ENCODE measurements around the gene KRTDAP.

Gene KRTDAP

DNA sequence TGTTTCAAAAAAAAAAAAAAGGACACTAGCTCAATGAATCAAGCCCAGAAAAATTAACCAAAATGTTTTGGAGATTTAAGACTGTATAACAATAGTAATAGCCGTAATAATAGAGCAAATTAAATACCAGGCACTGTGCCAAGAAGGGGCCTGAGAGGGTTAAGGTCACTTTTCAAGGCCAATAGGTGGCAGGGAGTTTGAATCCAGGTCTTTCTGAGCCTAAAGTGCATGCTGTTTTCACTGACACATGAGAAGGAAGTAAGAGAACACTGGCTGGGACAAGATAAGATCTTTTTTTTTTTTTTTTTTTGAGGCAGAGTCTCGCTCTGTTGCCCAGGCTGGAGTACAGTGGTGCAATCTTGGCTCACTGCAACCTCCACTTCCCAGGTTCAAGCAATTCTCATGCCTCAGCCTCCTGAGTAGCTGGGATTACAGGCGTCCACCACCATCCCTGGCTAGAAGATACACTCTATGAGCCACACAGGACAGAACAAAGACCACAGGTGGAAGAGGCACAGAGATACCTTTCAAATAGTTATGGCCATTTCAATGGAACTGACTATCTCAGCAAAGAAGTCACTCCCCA is 34.6 kb downstream of the KRTDAP start:
- DNase-seq (ENCODE audit: low read depth), result no peak
- TF ChIP-seq, protein P1, sequence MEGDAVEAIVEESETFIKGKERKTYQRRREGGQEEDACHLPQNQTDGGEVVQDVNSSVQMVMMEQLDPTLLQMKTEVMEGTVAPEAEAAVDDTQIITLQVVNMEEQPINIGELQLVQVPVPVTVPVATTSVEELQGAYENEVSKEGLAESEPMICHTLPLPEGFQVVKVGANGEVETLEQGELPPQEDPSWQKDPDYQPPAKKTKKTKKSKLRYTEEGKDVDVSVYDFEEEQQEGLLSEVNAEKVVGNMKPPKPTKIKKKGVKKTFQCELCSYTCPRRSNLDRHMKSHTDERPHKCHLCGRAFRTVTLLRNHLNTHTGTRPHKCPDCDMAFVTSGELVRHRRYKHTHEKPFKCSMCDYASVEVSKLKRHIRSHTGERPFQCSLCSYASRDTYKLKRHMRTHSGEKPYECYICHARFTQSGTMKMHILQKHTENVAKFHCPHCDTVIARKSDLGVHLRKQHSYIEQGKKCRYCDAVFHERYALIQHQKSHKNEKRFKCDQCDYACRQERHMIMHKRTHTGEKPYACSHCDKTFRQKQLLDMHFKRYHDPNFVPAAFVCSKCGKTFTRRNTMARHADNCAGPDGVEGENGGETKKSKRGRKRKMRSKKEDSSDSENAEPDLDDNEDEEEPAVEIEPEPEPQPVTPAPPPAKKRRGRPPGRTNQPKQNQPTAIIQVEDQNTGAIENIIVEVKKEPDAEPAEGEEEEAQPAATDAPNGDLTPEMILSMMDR (IDR thresholded peaks at IDR 0.05; ENCODE audit: control insufficient read depth, insufficient read depth, low read depth, low read length, missing control alignments), result no peak

DNA sequence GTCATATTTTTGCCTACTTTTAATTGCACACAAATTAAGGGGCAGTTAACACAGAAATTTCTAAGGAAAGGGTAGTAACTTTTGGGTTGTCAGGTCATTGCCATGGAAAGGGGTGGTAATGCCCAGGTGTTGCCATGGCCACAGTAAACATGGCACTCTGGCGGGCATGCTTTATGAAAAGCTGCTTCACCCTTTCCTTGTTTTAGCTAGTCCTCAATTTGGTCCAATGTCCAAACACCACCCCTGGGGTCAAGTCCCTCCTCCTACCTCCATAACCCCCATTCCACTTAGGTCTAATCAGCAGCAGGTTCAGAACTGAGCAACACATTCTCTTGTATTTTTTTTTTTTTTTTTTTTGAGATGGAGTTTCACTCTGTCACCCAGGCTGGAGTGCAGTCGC is 35.6 kb downstream of the KRTDAP start:
- TF ChIP-seq, protein P1 (IDR thresholded peaks at IDR 0.05; ENCODE audit: control insufficient read depth, insufficient read depth, low read depth, low read length, missing control alignments), result no peak
- DNase-seq (ENCODE audit: low read depth), result no peak
- H3K4me3 ChIP-seq (ENCODE audit: control insufficient read depth, low read depth, low read length), result no peak overlapping the region

More for the DNA sequence above, 34.6 kb downstream of the KRTDAP start:
- H3K4me3 ChIP-seq (ENCODE audit: control insufficient read depth, low read depth, low read length), result no peak overlapping the region

DNA sequence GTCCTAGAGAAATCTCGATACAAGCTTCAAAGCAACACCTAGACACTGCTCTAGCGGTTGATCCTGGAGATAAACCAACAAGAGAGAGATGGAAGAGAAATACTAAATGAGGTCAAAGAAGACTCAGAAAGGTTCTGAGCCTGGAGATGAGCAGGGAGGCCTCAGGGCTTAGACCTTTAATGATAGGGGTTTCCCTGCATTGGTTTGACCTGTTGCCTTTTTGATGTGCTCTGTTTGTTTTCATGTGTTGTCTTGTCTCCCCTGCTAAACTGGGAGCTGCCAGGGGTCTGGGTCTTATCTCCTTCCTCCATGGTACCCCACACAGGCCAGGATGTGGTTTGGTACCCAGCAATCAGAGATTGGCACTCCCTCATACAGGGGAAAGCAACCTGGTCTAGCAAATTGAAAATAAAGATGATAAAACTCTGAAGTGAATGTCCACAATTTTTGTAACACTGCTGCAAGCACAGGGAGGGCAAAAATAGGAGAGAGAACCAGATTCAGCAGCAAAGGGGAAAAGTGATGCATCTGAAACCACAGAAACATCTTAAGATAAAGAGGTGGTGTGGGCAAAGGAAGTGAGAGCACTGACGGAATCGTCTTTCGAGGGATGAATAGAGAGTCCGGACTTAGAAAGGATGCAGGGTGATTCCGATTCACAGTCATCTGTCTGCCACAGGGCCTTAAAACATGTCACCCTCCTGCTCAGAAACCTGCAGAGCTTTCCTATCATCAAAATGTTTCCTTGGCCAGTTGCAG is 38.7 kb downstream of the KRTDAP start:
- H3K4me3 ChIP-seq (ENCODE audit: control insufficient read depth, low read depth, low read length), result no peak overlapping the region
- DNase-seq (ENCODE audit: low read depth), result no peak
- TF ChIP-seq, protein P1 (IDR thresholded peaks at IDR 0.05; ENCODE audit: control insufficient read depth, insufficient read depth, low read depth, low read length, missing control alignments), result no peak

DNA sequence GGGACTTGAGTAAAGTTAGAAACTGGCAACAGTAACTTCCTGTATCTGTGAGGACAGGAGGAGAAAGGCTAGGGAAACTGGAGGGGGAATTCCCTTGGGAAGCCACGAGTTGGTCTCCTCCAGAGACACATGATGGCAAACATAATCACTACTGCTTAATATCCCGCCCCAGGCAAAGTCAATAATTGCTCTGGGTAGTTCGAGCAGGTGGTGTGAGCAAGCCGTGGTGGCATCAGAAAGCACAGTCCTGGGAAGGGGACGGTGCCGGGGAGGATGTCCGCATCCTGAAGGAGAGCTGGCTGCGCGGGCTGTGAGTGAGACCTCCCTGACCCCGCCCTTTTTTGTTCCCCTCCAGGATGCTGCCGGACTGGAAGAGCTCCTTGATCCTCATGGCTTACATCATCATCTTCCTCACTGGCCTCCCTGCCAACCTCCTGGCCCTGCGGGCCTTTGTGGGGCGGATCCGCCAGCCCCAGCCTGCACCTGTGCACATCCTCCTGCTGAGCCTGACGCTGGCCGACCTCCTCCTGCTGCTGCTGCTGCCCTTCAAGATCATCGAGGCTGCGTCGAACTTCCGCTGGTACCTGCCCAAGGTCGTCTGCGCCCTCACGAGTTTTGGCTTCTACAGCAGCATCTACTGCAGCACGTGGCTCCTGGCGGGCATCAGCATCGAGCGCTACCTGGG is 40.8 kb downstream of the KRTDAP start:
- no peak overlapping the region for H3K4me3 ChIP-seq (ENCODE audit: control insufficient read depth, low read depth, low read length)
- DNase-seq (ENCODE audit: low read depth), result no peak
- TF ChIP-seq, protein P1 (IDR thresholded peaks at IDR 0.05; ENCODE audit: control insufficient read depth, insufficient read depth, low read depth, low read length, missing control alignments), result no peak

DNA sequence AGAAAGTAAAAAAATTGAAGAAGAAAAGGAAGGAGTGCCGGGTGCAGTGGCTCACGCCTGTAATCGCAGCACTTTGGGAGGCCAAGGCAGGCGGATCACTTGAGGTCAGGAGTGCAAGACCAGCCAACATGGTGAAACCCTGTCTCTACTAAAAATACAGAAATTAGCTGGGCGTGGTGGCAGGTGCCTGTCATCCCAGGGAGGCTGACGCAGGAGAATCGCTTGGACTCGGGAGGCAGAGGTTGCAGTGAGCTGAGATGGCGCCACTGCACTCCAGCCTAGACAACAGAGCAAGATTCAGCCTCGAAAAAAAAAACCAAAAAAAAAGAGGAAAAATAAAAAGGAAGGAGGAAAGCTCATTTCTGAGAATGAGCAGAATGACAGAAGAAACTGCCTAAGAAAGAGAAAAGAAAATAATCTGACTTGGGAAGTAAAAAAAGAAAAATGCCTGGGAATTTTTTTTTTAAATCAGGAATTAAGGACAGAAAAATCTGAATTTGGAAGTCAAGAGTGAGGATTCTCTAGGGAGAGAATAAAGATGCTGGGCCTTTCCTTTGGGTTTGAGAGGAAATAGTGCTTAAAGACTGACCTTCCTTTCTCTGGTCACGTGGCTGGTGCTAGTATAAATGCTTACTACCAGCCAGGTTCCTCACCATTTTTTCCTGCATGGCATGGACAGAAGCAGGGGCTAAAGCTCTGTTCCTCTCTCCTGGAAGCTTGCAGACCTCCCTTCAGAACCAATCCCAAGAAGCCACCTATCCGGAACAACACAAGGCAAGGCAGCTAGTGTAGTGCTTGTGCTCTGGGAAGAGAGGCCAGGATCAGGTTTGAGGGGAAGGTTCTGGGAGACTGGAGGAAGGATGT is 42.4 kb downstream of the KRTDAP start, which contains the start of gene FFAR2:
FFAR2 (plus strand) TSS at position 652 of the 864 bp plus-strand sequence. CDS start 1,458 bp downstream, outside the sequence.
- TF ChIP-seq, protein P1 (IDR thresholded peaks at IDR 0.05; ENCODE audit: control insufficient read depth, insufficient read depth, low read depth, low read length, missing control alignments), result no peak
- no peak for DNase-seq (ENCODE audit: low read depth)
- H3K4me3 ChIP-seq (ENCODE audit: control insufficient read depth, low read depth, low read length), result no peak within 1 kb of the TSS

Data from AG09309 (cell line).